ENCODE measurements around the gene TBXAS1.

GRCh38 chr7:139867847-139868246 lies 38.8 kb downstream of the TBXAS1 start:
- TF ChIP-seq CTCF (IDR thresholded peaks at IDR 0.05; ENCODE audit: low read depth, low read length, poor library complexity, severe bottlenecking) (no peak), EZH2phosphoT487 (IDR thresholded peaks at IDR 0.05; ENCODE audit: borderline replicate concordance, low read length) (no peak)

Data from DOHH2 (cell line).